H9 (cell line): Measurements from ENCODE around the gene FAM174A. TPM values are rescaled to one million over a fixed set of nuclear protein-coding genes. Genes with fewer than 3 reads are reported as not detected.
A peak's percentile ranks its signal among the peaks of the same experiment; 100 is the strongest.

Source experiments
- DNase-seq: peaks from one replicate; pipeline ENCODE4 v3.0.0-alpha.2; 2017
- H2AFZ ChIP-seq: one replicate; pipeline ENCODE4 v1.6.1; 2013; ENCODE audit warnings: mild to moderate bottlenecking, low read length, control low read depth, moderate library complexity
- H2AK5ac ChIP-seq: 2 replicates; pipeline ENCODE4 v1.6.1; 2013; ENCODE audit warnings: low read length, control low read depth, mixed read lengths; ENCODE audit not compliant: insufficient read length
- H2BK120ac ChIP-seq: one replicate; pipeline ENCODE4 v1.6.1; 2013; ENCODE audit warnings: low read depth, mild to moderate bottlenecking, low read length, control low read depth, inconsistent platforms; ENCODE audit not compliant: poor library complexity, severe bottlenecking
- H2BK12ac ChIP-seq: 2 replicates; pipeline ENCODE4 v1.6.1; 2013; ENCODE audit warnings: low read length, control low read depth, mixed read lengths, low read depth; ENCODE audit not compliant: insufficient read length
- H2BK15ac ChIP-seq: 2 replicates; pipeline ENCODE4 v1.6.1; 2013; ENCODE audit warnings: low read depth, low read length, control low read depth
- H2BK20ac ChIP-seq: one replicate; pipeline ENCODE4 v1.6.1; 2013; ENCODE audit warnings: low read depth, mild to moderate bottlenecking, low read length, control low read depth, inconsistent platforms; ENCODE audit not compliant: poor library complexity, severe bottlenecking
- H2BK5ac ChIP-seq: 2 replicates; pipeline ENCODE4 v1.6.1; 2013; ENCODE audit warnings: low read length, control low read depth, mixed read lengths; ENCODE audit not compliant: insufficient read length
- H3K14ac ChIP-seq: 2 replicates; pipeline ENCODE4 v1.6.1; 2013; ENCODE audit warnings: low read length, control low read depth; ENCODE audit not compliant: insufficient read depth
- H3K18ac ChIP-seq: 2 replicates; pipeline ENCODE4 v1.6.1; 2013; ENCODE audit warnings: low read depth, mild to moderate bottlenecking, mixed read lengths, low read length, control low read depth; ENCODE audit not compliant: insufficient read length
- H3K23ac ChIP-seq: 2 replicates; pipeline ENCODE4 v1.6.1; 2013; ENCODE audit warnings: low read length, control low read depth, mixed read lengths, low read depth; ENCODE audit not compliant: insufficient read length
- H3K23me2 ChIP-seq: 2 replicates; pipeline ENCODE4 v1.6.1; 2013; ENCODE audit warnings: low read depth, mild to moderate bottlenecking, mixed read lengths, low read length, control low read depth; ENCODE audit not compliant: insufficient read length, poor library complexity, severe bottlenecking
- H3K27ac ChIP-seq: 2 replicates; pipeline ENCODE4 v1.5.1; 2013; ENCODE audit warnings: low read length, control low read depth, mixed read lengths, low read depth; ENCODE audit not compliant: insufficient read length
- H3K27me3 ChIP-seq: 2 replicates; pipeline ENCODE4 v1.6.1; 2013; ENCODE audit warnings: low read length, control low read depth, inconsistent platforms; ENCODE audit not compliant: insufficient read depth
- H3K4ac ChIP-seq: 2 replicates; pipeline ENCODE4 v1.6.1; 2013; ENCODE audit warnings: low read depth, mild to moderate bottlenecking, control low read depth, inconsistent platforms, low read length, moderate library complexity
- H3K4me1 ChIP-seq: 2 replicates; pipeline ENCODE4 v1.6.1; 2013; ENCODE audit warnings: low read length, control low read depth, inconsistent platforms; ENCODE audit not compliant: insufficient read depth
- H3K4me2 ChIP-seq: 2 replicates; pipeline ENCODE4 v1.6.1; 2013; ENCODE audit warnings: low read length, control low read depth, mixed read lengths; ENCODE audit not compliant: insufficient read length, insufficient read depth
- H3K56ac ChIP-seq: 2 replicates; pipeline ENCODE4 v1.6.1; 2013; ENCODE audit warnings: low read depth, mild to moderate bottlenecking, mixed read lengths, low read length, control low read depth; ENCODE audit not compliant: insufficient read length
- H3K79me1 ChIP-seq: 2 replicates; pipeline ENCODE4 v1.6.1; 2013; ENCODE audit warnings: low read depth, mild to moderate bottlenecking, moderate library complexity, low read length, control low read depth, inconsistent platforms; ENCODE audit not compliant: insufficient read depth, poor library complexity, severe bottlenecking
- H3K79me2 ChIP-seq: 2 replicates; pipeline ENCODE4 v1.6.1; 2013; ENCODE audit warnings: low read length, control low read depth, inconsistent platforms; ENCODE audit not compliant: insufficient read depth
- H3K9ac ChIP-seq: 2 replicates; pipeline ENCODE4 v1.6.1; 2013; ENCODE audit warnings: low read length, control low read depth, mixed read lengths; ENCODE audit not compliant: insufficient read length; ENCODE audit errors: extremely low read depth
- H3K9me3 ChIP-seq: one replicate; pipeline ENCODE4 v1.6.1; 2013; ENCODE audit warnings: low read depth, low read length, inconsistent platforms; ENCODE audit not compliant: control insufficient read depth
- H3T11ph ChIP-seq: one replicate; pipeline ENCODE4 v1.6.1; 2013; ENCODE audit warnings: mild to moderate bottlenecking, low read length, control low read depth, inconsistent platforms
- H4K20me1 ChIP-seq: one replicate; pipeline ENCODE4 v1.6.1; 2013; ENCODE audit not compliant: control insufficient read depth, insufficient read length, insufficient read depth
- H4K5ac ChIP-seq: 2 replicates; pipeline ENCODE4 v1.6.1; 2013; ENCODE audit warnings: low read depth, mild to moderate bottlenecking, mixed read lengths, low read length, control low read depth; ENCODE audit not compliant: insufficient read length
- H4K8ac ChIP-seq: replicated peaks from 2 replicates; pipeline ENCODE4 v1.6.1; 2013; ENCODE audit warnings: low read length, control low read depth, mixed read lengths, low read depth; ENCODE audit not compliant: insufficient read length
- H4K91ac ChIP-seq: 2 replicates; pipeline ENCODE4 v1.6.1; 2013; ENCODE audit warnings: low read depth, mild to moderate bottlenecking, moderate library complexity, mixed read lengths, low read length, control low read depth; ENCODE audit not compliant: insufficient read length
- H3K27ac Mint-ChIP-seq, 3 experiments: 2 replicates in 2 of 3; 3 replicates in 1 of 3; pipeline ENCODE4 v1.8.0; 2020 to 2021; ENCODE audit warnings: mixed read lengths in 3 of 3, mild to moderate bottlenecking in 1 of 3, moderate library complexity in 1 of 3
- H3K27me3 Mint-ChIP-seq: 2 replicates; pipeline ENCODE4 v1.8.0; 2021; ENCODE audit warnings: low read depth, mild to moderate bottlenecking, moderate library complexity, mixed read lengths
- H3K36me3 Mint-ChIP-seq, 3 experiments: 2 replicates in 2 of 3; 3 replicates in 1 of 3; pipeline ENCODE4 v1.8.0; 2020 to 2021; ENCODE audit warnings: low read depth in 3 of 3, mixed read lengths in 3 of 3; ENCODE audit not compliant: insufficient read depth in 1 of 3
- H3K4me1 Mint-ChIP-seq, 2 experiments: 2 replicates each; pipeline ENCODE4 v1.8.0; 2020; ENCODE audit warnings: mixed read lengths in 2 of 2
- H3K4me3 Mint-ChIP-seq, 2 experiments: 2 replicates in 1 of 2; 3 replicates in 1 of 2; pipeline ENCODE4 v1.8.0; 2020 to 2021; ENCODE audit warnings: mild to moderate bottlenecking in 2 of 2, mixed read lengths in 2 of 2, moderate library complexity in 1 of 2
- H3K9me3 Mint-ChIP-seq, 2 experiments: 2 replicates in 1 of 2; 3 replicates in 1 of 2; pipeline ENCODE4 v1.8.0; 2020; ENCODE audit warnings: mild to moderate bottlenecking in 2 of 2, mixed read lengths in 2 of 2, moderate library complexity in 1 of 2
- WGBS: extraction: QIAGEN DNeasy Blood & Tissue Kit; methylation state at CpG from one replicate; pipeline ENCODE4 v1.1.7; 2013; ENCODE audit warnings: missing lambda C conversion rate, low lambda C conversion rate, mixed read lengths; ENCODE audit not compliant: insufficient read length; ENCODE audit errors: extremely low coverage; 5-methylcytosine and 5-hydroxymethylcytosine counted together
- total RNA-seq: library from RNA; stranded (reverse); gene quantifications from 2 replicates; pipeline ENCODE4 v1.2.1, GENCODE V29; 2021
- TF ChIP-seq, protein P1 (sequence below): fragments of 200-600 bp; sonication (generic); conservative IDR thresholded peaks from 3 replicates; pipeline ENCODE4 v1.8.0; 2021; ENCODE audit warnings: antibody characterized with exemption, mild to moderate bottlenecking

Gene FAM174A
- total RNA-seq, 1 experiment from 2014 or later = 4.3 TPM

DNA sequence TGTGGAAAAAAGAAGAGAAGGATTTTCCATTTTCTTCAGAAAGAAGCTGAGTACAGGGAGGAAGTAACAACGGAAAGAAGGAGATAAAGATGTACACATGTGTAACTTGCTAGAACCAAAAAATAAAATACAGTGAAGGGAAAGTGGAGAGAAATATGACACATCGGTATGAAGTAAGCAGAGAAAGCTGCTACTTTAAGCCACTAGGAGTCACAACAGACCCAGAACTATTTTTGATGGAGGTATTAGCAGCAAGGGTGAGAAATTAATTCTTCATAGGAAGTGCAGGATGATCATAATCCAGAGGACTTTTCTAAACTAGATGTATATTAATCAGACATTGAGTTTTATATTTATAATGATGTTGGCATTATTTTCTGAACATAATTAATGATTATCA lies 88.5 kb downstream of the FAM174A start:
- Mint-ChIP-seq H3K36me3 (no peaks in the 10 kb centered on the region), H3K4me3 (no peak overlapping the region), H3K4me1 (peaks cover 4 to 6% of the 10 kb centered on the region in 2 experiments; a peak in 2 of 4 replicates), H3K27me3 (no peaks in the 10 kb centered on the region), H3K9me3 (no peaks in the 10 kb centered on the region), H3K27ac (no peak overlapping the region)
- Histone ChIP-seq H2AK5ac (no peak overlapping the region), H4K20me1 (no peaks in the 10 kb centered on the region), H4K5ac (no peak overlapping the region), H2BK5ac (no peak overlapping the region), H3K27me3 (no peaks in the 10 kb centered on the region), H3K4me2 (no peak overlapping the region), H3K9ac (no peak overlapping the region), H2BK15ac (no peak overlapping the region), H4K91ac (no peak overlapping the region), H2BK120ac (no peak overlapping the region), H2BK12ac (no peak overlapping the region), H3K23me2 (no peaks in the 10 kb centered on the region), H4K8ac (no peak overlapping the region), H3K9me3 (no peaks in the 10 kb centered on the region), H3K18ac (no peak overlapping the region), H3K79me1 (no peaks in the 10 kb centered on the region), H3K23ac (no peak overlapping the region), H3K14ac (no peak overlapping the region), H2BK20ac (no peak overlapping the region), H3K4ac (no peak overlapping the region), H3K79me2 (no peaks in the 10 kb centered on the region), H3K27ac (no peak overlapping the region), H2AFZ (no peak overlapping the region), H3K4me1 (no peaks in the 10 kb centered on the region), H3K56ac (no peak overlapping the region), H3T11ph (no peak overlapping the region)
- TF ChIP-seq, protein P1, sequence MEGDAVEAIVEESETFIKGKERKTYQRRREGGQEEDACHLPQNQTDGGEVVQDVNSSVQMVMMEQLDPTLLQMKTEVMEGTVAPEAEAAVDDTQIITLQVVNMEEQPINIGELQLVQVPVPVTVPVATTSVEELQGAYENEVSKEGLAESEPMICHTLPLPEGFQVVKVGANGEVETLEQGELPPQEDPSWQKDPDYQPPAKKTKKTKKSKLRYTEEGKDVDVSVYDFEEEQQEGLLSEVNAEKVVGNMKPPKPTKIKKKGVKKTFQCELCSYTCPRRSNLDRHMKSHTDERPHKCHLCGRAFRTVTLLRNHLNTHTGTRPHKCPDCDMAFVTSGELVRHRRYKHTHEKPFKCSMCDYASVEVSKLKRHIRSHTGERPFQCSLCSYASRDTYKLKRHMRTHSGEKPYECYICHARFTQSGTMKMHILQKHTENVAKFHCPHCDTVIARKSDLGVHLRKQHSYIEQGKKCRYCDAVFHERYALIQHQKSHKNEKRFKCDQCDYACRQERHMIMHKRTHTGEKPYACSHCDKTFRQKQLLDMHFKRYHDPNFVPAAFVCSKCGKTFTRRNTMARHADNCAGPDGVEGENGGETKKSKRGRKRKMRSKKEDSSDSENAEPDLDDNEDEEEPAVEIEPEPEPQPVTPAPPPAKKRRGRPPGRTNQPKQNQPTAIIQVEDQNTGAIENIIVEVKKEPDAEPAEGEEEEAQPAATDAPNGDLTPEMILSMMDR = peak; percentile 55
- WGBS = no CpG with 5 or more reads among the region's 2 CpGs
- no peak for DNase-seq
